B cell (primary cell): ENCODE measurements around the gene LMNTD2. TPM values are rescaled to one million over a fixed set of nuclear protein-coding genes. Genes with fewer than 3 reads are reported as not detected.

Source experiments
- ATAC-seq: fragments of 200-7000 bp; cut with Tn5 transposase; one replicate; pipeline ENCODE4 v1.10.0; 2021; ENCODE audit warnings: low read depth, mild to moderate bottlenecking, moderate number of reproducible peaks, moderate library complexity
- CTCF ChIA-PET: fragments of 350-600 bp; sonication (Branson Sonifier 250); formaldehyde crosslinking; loops from one replicate; lab custom pipeline; 2021; ENCODE audit warnings: antibody characterized with exemption, inconsistent platforms; lab: Charles Lee
- POLR2A ChIA-PET: fragments of 350-600 bp; sonication (Branson Sonifier 250); formaldehyde crosslinking; loops from one replicate; lab custom pipeline; 2021; ENCODE audit warnings: antibody characterized with exemption; lab: Charles Lee
- DNase-seq: peaks from one replicate; pipeline ENCODE4 v3.0.0; 2013
- H2AFZ ChIP-seq: 2 replicates; pipeline ENCODE4 v1.6.1; 2012; ENCODE audit warnings: mild to moderate bottlenecking, low read depth, low read length; ENCODE audit not compliant: insufficient read depth, poor library complexity, severe bottlenecking
- H3K27ac ChIP-seq, 2 donors: 1 replicate in 1 of 2; 2 replicates in 1 of 2; pipeline ENCODE4 v1.5.1; 2012 to 2013; ENCODE audit warnings: low read length in 2 of 2, mild to moderate bottlenecking in 2 of 2, moderate library complexity in 1 of 2
- H3K27me3 ChIP-seq, 4 experiments: fragments of 200-600 bp in 1 of 4; sonication (generic) in 1 of 4; replicated peaks in 1 of 4; 1 replicate in 2 of 4; 2 replicates in 2 of 4; pipeline versions ENCODE4 v1.6.1 to v1.7.0; 2013 to 2016; ENCODE audit warnings: low read length in 3 of 4, mild to moderate bottlenecking in 2 of 4, mixed read lengths in 1 of 4, moderate library complexity in 1 of 4; ENCODE audit not compliant: insufficient read depth in 4 of 4, control insufficient read depth in 3 of 4; ENCODE audit errors: control extremely low read depth in 1 of 4
- H3K36me3 ChIP-seq, 2 experiments: replicated peaks in 1 of 2; 1 replicate in 1 of 2; 2 replicates in 1 of 2; pipeline versions ENCODE4 v1.6.1 to v1.7.1; 2013; ENCODE audit warnings: low read length in 1 of 2; ENCODE audit not compliant: insufficient read depth in 2 of 2, control insufficient read depth in 1 of 2; ENCODE audit errors: control extremely low read depth in 1 of 2, extremely low read depth in 1 of 2
- H3K4me1 ChIP-seq, 2 donors: fragments of 200-600 bp in 1 of 2; sonication (generic) in 1 of 2; 1 replicate in 1 of 2; 2 replicates in 1 of 2; pipeline versions ENCODE4 v1.5.1 to v1.6.1; 2013 to 2017; ENCODE audit warnings: low read length in 2 of 2; ENCODE audit not compliant: control insufficient read depth in 2 of 2, insufficient read depth in 2 of 2
- H3K4me2 ChIP-seq: replicated peaks from 2 replicates; pipeline ENCODE3; 2012; ENCODE audit warnings: mild to moderate bottlenecking, low read depth, low read length; ENCODE audit not compliant: poor library complexity, severe bottlenecking
- H3K4me3 ChIP-seq, 5 experiments: fragments of 200-600 bp in 1 of 5; sonication (generic) in 1 of 5; 1 replicate in 3 of 5; 2 replicates in 2 of 5; pipeline versions ENCODE4 v1.5.1 to v1.7.0; 2011 to 2016; ENCODE audit warnings: low read length in 4 of 5, mild to moderate bottlenecking in 4 of 5, low read depth in 2 of 5, control low read depth in 1 of 5, moderate library complexity in 1 of 5; ENCODE audit not compliant: insufficient read depth in 1 of 5; ENCODE audit errors: control extremely low read depth in 1 of 5, extremely low read depth in 1 of 5
- H3K79me2 ChIP-seq: fragments of 200-600 bp; sonication (generic); one replicate; pipeline ENCODE4 v1.6.0; 2016; ENCODE audit warnings: low read length; ENCODE audit not compliant: control insufficient read depth, insufficient read depth
- H3K9ac ChIP-seq: fragments of 200-600 bp; sonication (generic); 2 replicates; pipeline ENCODE4 v1.6.1; 2017; ENCODE audit warnings: mild to moderate bottlenecking, low read length, moderate library complexity
- H3K9me3 ChIP-seq, 3 donors: one replicate each; pipeline versions ENCODE4 v1.6.1 to v1.7.1; 2013; ENCODE audit warnings: low read length in 2 of 3; ENCODE audit not compliant: control insufficient read depth in 2 of 3, insufficient read depth in 1 of 3; ENCODE audit errors: control extremely low read depth in 1 of 3
- H4K20me1 ChIP-seq: 2 replicates; pipeline ENCODE4 v1.6.0; 2012; ENCODE audit warnings: mild to moderate bottlenecking, low read length; ENCODE audit not compliant: insufficient read depth, control insufficient read depth, poor library complexity, severe bottlenecking
- H3K27ac Mint-ChIP-seq: one replicate; pipeline ENCODE4 v1.8.0; 2021; ENCODE audit warnings: mixed read lengths
- H3K27me3 Mint-ChIP-seq: one replicate; pipeline ENCODE4 v1.8.0; 2021; ENCODE audit warnings: mixed read lengths
- H3K4me1 Mint-ChIP-seq: one replicate; pipeline ENCODE4 v1.8.0; 2021; ENCODE audit warnings: mixed read lengths
- H3K4me3 Mint-ChIP-seq: one replicate; pipeline ENCODE4 v1.8.0; 2021; ENCODE audit warnings: mixed read lengths
- H3K9me3 Mint-ChIP-seq: one replicate; pipeline ENCODE4 v1.8.0; 2022; ENCODE audit warnings: mixed read lengths; ENCODE audit not compliant: insufficient read depth
- EZH2 ChIP-seq: IDR thresholded peaks from 2 replicates; pipeline ENCODE4 v1.6.1; 2012; ENCODE audit warnings: borderline replicate concordance, low read depth, mild to moderate bottlenecking, moderate library complexity, low read length; ENCODE audit not compliant: insufficient read depth, poor library complexity, severe bottlenecking
- whole genome bisulfite sequencing: methylation state at CpG from one replicate; pipeline ENCODE4 v1.1.5; 2013; ENCODE audit warnings: missing lambda C conversion rate; ENCODE audit not compliant: insufficient coverage; 5-methylcytosine and 5-hydroxymethylcytosine counted together
- intact Hi-C: fragments of 100-400 bp; cut with micrococcal nuclease; formaldehyde crosslinking; loops from one replicate; pipeline ENCODE4 v1.10.0; 2022
- polyA plus RNA-seq: library from polyadenylated mRNA; depleted of rRNA; stranded (reverse); fragments of >200 nt; gene quantifications from 2 replicates; pipeline ENCODE4 v1.2.3, GENCODE V29; 2012
- total RNA-seq, 2 donors: library from RNA; stranded (reverse); fragments of 120-200 nt in 1 of 2; gene quantifications; 1 replicate in 1 of 2; 2 replicates in 1 of 2; pipeline versions ENCODE4 v1.2.3 to v1.2.4, GENCODE V29; 2013 to 2022
- TF ChIP-seq, protein P1 (sequence below): fragments of 200-600 bp; IDR thresholded peaks from one replicate; pipeline ENCODE4 v1.8.0; 2022; ENCODE audit warnings: antibody characterized with exemption, mild to moderate bottlenecking

Gene LMNTD2
- total and polyA plus RNA-seq, 2 donors (not counting 1 experiment from before 2014, with no cell fraction given): 21.4 to 29.6 TPM

DNA sequence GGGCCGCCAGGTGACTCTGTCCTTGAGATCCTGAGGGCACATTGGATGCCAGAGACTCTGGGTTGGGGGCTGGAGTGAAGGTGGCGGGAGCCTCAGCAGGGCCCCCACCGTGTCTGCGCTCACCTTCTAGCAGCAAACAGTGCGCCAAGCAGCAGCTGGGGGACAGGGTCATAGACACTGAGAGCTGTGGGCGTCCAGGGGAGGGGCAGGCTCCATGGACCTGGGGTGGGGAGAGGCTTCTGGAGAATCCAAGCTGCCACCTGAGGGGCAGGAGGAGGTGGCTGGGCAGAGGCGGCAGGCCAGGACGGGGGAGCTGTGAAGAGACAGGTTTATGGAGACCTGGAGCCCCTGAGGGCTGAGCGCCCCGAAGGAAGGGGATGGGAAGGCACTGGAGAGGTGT is 23.7 kb upstream of the LMNTD2 start:
- WGBS: 98% methylated on average over 5 of the region's 10 CpGs
- H3K79me2 ChIP-seq: peaks cover 92% of the 10 kb centered on the region

DNA sequence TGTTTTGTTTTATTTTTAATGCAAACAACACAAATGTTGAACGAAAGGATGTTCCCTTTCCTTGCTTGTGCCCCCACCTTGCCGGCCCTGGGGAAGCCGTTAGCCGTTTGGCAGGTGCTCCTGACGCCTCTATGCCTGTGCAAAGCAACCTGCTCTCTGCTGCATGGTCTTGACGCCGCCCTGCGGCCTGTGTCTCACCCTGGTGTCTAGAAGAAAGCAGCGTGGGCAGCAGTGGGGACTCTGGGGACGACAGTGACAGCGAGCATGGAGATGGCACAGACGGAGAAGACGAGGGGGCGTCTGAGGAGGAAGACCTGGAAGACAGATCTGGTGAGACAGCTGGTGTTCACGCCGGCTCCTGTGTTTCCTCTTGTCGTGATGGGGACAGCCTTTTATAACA is 21.2 kb upstream of the LMNTD2 start:
- ATAC-seq (no peak), DNase-seq (no peak)
- Histone ChIP-seq H3K79me2 (peaks cover 97% of the 10 kb centered on the region), H3K9ac (no peak overlapping the region), H3K36me3 (peaks cover 1 to 28% of the 10 kb centered on the region in 2 experiments), H3K4me3 (no peak overlapping the region), H3K27ac (no peak overlapping the region), H3K4me1 (peaks cover 20 to 39% of the 10 kb centered on the region in 2 donors), H2AFZ (no peak overlapping the region), H3K27me3 (no peaks in the 10 kb centered on the region), H3K4me2 (no peak overlapping the region), H4K20me1 (peaks cover 91% of the 10 kb centered on the region), H3K9me3 (no peaks in the 10 kb centered on the region)
- POLR2A ChIA-PET: no interaction called here
- intact Hi-C loops: no loop called here
- no peaks in the 10 kb centered on the region for H3K9me3 Mint-ChIP-seq
- H3K27ac Mint-ChIP-seq: no peak overlapping the region
- CTCF ChIA-PET: no interaction called here
- H3K27me3 Mint-ChIP-seq: no peaks in the 10 kb centered on the region
- 92% methylated on average over 17 of the region's 17 CpGs for WGBS
- H3K4me3 Mint-ChIP-seq: no peak overlapping the region
- no peak for TF ChIP-seq EZH2
- TF ChIP-seq, protein P1, sequence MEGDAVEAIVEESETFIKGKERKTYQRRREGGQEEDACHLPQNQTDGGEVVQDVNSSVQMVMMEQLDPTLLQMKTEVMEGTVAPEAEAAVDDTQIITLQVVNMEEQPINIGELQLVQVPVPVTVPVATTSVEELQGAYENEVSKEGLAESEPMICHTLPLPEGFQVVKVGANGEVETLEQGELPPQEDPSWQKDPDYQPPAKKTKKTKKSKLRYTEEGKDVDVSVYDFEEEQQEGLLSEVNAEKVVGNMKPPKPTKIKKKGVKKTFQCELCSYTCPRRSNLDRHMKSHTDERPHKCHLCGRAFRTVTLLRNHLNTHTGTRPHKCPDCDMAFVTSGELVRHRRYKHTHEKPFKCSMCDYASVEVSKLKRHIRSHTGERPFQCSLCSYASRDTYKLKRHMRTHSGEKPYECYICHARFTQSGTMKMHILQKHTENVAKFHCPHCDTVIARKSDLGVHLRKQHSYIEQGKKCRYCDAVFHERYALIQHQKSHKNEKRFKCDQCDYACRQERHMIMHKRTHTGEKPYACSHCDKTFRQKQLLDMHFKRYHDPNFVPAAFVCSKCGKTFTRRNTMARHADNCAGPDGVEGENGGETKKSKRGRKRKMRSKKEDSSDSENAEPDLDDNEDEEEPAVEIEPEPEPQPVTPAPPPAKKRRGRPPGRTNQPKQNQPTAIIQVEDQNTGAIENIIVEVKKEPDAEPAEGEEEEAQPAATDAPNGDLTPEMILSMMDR: no peak
- peaks cover 37% of the 10 kb centered on the region for H3K4me1 Mint-ChIP-seq

More for the DNA sequence above, 23.7 kb upstream of the LMNTD2 start:
- no peaks in the 10 kb centered on the region for H3K27me3 ChIP-seq
- no peak overlapping the region for H3K27ac ChIP-seq
- H3K27ac Mint-ChIP-seq: no peak overlapping the region
- ChIA-PET CTCF (no interaction called here), POLR2A (no interaction called here)
- H3K4me1 Mint-ChIP-seq: peaks cover 14% of the 10 kb centered on the region
- H3K9ac ChIP-seq: no peak overlapping the region
- no peak for ATAC-seq
- intact Hi-C loops: no loop called here
- H3K4me3 Mint-ChIP-seq: no peak overlapping the region
- H3K9me3 Mint-ChIP-seq: no peaks in the 10 kb centered on the region
- H3K4me3 ChIP-seq: no peak overlapping the region
- H3K4me2 ChIP-seq: no peak overlapping the region
- peaks cover 0 to 50% of the 10 kb centered on the region in 2 experiments for H3K36me3 ChIP-seq
- H4K20me1 ChIP-seq: peaks cover 89% of the 10 kb centered on the region
- H3K9me3 ChIP-seq: no peaks in the 10 kb centered on the region
- DNase-seq: no peak
- H3K4me1 ChIP-seq: peaks cover 6 to 14% of the 10 kb centered on the region in 2 donors
- H2AFZ ChIP-seq: no peak overlapping the region
- TF ChIP-seq, protein P1: no peak
- no peak for TF ChIP-seq EZH2
- H3K27me3 Mint-ChIP-seq: no peaks in the 10 kb centered on the region
